GM12874 (cell line): Measurements from ENCODE around the gene GAA.

ENCODE experiments used
- TF ChIP-seq, protein P1 (sequence below): IDR thresholded peaks from 2 replicates; pipeline ENCODE4 v1.5.1; 2011; ENCODE audit warnings: low read depth, mild to moderate bottlenecking, control low read depth, low read length, moderate library complexity; ENCODE audit not compliant: insufficient read depth

The GAA gene

DNA sequence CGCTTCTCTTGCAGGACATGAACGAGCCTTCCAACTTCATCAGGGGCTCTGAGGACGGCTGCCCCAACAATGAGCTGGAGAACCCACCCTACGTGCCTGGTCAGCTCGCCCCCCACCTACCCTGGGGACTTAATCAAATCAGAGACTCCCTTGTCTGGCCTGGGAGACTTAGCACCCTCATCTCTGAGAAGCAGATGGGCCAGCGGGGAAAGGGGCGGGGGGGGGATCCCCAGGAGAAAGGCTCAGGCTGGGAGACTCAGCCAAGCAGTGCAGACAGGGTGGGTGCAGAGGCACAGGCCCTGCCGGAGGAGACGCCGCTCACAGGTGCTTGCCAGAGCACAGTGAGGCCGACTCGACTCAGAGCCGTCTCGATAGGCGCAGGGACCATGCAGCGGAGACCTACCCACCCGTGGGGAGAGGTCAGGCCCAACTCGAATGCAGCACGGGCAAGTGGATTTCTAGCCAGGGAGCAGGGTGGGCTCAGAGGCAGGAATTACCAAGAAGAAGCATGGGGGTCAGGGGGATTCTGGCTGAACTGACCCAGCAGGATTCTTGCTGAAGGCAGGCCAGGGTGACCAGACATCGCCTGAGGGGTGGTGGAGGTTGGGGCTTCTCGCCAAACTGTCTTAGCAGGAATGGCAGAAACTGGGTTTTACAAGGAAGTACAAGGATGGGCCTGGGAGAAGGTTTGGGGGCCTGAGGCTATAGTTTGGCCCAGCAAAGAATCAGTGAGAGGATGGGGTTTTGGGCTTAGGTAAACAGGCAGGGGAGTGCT lies 9.7 kb downstream of the GAA start:
- TF ChIP-seq, protein P1, sequence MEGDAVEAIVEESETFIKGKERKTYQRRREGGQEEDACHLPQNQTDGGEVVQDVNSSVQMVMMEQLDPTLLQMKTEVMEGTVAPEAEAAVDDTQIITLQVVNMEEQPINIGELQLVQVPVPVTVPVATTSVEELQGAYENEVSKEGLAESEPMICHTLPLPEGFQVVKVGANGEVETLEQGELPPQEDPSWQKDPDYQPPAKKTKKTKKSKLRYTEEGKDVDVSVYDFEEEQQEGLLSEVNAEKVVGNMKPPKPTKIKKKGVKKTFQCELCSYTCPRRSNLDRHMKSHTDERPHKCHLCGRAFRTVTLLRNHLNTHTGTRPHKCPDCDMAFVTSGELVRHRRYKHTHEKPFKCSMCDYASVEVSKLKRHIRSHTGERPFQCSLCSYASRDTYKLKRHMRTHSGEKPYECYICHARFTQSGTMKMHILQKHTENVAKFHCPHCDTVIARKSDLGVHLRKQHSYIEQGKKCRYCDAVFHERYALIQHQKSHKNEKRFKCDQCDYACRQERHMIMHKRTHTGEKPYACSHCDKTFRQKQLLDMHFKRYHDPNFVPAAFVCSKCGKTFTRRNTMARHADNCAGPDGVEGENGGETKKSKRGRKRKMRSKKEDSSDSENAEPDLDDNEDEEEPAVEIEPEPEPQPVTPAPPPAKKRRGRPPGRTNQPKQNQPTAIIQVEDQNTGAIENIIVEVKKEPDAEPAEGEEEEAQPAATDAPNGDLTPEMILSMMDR, result no peak

DNA sequence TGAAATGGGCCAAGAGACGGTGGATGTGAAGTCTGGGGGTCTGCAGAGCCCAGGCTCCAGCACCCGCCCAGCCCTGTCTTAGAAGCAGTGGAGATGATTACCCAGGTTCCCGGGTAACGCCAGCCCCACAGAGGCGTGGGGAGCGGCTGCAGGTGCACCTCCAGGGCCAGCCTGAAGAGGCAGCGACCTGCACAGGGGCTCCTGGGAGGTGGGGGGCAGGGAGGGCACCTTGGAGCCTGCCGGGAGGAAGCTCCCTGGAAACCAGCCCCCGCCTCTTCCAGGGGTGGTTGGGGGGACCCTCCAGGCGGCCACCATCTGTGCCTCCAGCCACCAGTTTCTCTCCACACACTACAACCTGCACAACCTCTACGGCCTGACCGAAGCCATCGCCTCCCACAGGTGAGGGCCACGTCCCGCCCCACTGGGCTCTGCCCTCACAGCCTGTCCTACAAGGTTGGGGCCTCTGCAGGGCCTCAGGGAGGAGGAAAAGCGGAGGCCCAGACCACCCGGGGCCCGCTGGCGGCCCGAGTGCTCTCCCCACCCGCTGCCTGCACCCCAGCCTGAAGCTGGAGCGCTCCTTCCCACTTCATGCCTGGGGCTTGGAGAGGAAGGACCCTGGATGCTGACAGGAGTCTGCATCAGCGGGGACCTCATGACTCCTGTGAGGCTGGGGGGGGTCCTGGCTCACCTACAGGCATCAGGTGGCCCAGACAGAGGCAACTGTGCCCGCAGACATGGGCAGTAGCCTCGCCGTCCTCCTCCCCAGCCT lies 10.5 kb downstream of the GAA start:
- TF ChIP-seq, protein P1, result 0 out of 2 replicates have a peak, but pooled peaks have one; percentile 2

DNA sequence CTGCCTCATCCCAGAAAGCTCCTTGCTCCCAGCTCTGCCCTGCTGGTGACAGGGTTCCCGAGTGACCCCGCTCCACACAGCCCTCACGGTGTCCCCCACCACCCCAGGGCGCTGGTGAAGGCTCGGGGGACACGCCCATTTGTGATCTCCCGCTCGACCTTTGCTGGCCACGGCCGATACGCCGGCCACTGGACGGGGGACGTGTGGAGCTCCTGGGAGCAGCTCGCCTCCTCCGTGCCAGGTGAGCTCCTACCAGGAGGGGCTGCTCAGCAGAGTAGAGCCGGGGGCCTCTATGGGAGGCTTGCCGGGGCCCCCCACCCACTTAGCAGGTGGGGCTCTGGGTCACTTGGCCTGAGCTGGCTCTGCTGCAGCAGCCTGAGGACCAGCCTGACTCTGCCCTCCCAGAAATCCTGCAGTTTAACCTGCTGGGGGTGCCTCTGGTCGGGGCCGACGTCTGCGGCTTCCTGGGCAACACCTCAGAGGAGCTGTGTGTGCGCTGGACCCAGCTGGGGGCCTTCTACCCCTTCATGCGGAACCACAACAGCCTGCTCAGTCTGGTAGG lies 11.2 kb downstream of the GAA start:
- TF ChIP-seq, protein P1, result no peak

DNA sequence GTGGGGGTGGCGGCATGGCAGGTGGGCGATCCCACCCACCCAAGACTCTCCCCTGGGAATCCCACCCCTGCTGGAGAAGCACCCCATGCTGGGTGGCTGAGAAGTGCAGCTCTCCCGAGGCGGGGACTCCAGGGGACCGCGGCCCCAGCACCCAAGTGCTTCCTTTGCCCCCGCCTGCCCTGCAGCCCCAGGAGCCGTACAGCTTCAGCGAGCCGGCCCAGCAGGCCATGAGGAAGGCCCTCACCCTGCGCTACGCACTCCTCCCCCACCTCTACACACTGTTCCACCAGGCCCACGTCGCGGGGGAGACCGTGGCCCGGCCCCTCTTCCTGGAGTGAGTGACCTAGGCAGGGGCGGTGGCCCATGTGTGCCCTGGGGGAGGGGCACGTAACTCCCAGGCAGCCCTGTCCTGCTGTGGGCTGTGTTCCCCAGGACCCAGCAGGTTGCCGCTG lies 11.7 kb downstream of the GAA start:
- TF ChIP-seq, protein P1, result no peak

DNA sequence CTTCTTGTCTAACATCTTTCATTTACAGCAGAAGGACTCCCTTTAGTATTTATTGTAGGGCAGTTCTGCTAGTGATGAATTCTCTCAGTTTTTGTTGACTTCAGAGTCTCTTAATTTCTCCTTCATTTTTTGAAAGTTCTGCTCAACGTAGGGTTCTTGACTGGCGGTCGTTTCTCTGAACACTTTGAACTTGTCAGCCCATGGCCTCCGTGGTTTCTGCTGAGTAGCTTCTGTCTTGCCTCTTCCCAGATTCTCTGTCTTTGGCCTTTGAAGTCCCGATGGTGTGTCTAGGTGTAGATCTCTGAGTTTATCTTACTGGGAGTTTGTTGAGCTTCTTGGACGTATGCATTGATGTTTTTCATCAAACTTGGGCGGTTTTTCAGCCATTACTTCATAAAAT lies 13.4 kb downstream of the GAA start:
- TF ChIP-seq, protein P1, result no peak

DNA sequence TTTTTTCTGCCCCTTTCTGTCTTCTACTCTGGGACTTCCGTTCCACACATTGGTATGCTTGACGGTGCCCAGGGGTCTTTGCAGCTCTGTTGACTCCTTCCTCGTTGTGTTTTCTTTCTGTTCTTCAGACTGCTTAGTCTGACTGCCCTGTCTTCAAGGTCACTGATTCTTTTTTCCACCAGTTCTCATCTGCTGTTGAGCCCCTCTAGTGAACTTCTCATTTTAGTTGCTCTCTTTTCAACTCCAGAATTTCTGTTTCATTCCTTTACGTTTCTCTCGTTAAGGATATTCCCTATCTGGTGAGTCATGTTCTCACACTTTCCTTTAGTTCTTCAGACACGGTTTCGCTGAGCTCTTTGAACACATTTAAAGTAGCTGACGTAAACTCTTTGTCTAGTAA lies 13.8 kb downstream of the GAA start:
- TF ChIP-seq, protein P1, result no peak

DNA sequence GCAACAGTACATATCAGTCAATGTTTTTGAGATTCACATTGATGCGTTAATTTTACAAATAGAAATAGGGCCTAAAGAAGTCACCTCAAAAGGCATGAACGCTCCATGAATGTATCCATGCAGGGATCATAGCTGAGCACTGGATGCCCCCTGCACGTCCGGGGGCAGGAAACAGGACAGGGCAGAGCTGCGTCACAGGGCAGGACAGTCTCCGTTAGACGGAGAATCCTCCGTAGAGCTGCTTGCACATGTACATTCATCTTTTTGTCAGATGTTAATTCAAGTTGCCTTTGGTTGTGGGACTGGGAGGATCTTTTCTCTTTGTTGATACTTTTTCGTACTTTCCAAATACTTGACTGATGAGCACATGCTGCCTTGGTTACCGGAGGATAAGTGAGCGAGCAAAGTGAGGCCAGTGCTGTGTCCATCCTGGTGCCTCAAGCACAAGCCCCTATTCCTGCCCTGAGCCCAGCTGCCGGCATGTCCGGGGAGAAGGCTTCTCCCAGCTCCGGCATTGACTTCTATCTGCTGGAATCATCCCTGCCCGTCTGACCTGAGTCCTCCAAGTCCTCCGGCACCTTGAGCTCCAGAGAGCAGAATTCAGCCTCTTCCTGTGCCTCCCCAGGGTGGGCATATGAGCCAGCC lies 15.0 kb downstream of the GAA start:
- TF ChIP-seq, protein P1, result no peak
